LNCAP (cell line): ENCODE results near the gene PROSER3.

Source experiments
- CTCF ChIP-seq: fragments of 450-650 bp; IDR thresholded peaks from 2 replicates; pipeline ENCODE4 v1.5.1; 2017; ENCODE audit warnings: mild to moderate bottlenecking

Gene PROSER3

GRCh38 chr19:35776102-35776788, 18.3 kb downstream of the PROSER3 start:
- TF ChIP-seq CTCF: no peak

- TF ChIP-seq CTCF: no peak
Observed at GRCh38 chr19:35777086-35777841, 19.3 kb downstream of the PROSER3 start.

DNA sequence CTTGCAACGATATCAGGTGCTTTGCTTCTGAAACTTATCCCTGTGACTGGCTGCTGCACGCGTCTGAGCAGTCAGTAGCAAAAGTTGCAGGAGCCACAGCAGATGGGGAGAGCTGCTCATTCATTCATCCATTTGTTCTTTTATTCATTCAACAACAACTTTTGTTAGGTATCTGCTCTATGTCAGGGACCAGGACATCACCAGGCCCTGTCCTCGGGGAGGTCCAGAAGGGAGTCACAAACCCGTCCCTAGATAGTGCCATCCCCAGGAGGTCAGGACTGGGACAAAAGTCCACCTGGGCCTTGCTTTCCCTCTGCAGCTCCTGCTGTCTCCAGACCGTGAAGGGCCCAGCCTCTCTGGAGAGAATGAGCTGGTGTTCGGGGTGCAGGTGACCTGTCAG, 20.0 kb downstream of the PROSER3 start:
- TF ChIP-seq CTCF: no peak

DNA sequence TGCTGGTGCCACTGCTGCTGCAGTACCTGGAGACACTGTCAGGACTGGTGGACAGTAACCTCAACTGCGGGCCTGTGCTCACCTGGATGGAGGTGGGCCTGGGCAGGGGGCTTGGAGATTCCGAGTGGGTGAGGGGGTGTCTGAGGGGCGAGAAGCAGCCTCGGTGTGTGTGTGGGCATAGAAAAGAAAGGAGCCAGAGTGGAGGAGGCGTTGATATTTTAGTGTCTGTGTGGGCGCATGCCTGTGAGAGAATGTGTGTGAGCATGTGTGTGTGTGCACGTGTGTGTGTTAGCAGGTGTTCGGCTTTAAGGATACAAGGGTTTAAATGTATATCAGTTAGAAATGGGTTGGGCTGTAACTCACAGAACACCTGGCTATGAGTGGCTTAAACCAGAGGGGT, 21.1 kb downstream of the PROSER3 start:
- TF ChIP-seq CTCF: no peak

DNA sequence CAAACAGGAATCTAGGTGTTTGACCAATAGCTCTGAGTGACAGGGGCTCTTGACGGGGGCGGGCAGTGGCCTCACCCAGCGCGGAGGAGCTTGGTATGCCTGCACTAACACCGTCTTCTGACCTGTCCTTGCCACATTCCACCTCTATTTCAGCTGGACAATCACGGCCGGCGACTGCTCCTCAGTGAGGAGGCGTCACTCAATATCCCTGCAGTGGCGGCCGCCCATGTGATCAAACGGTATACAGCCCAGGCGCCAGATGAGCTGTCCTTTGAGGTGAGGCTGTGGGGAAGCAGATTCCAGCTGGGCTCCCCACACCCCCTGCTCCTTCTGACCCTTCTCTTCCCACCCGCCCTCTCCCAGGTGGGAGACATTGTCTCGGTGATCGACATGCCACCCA, 22.1 kb downstream of the PROSER3 start:
- TF ChIP-seq CTCF: no peak

DNA sequence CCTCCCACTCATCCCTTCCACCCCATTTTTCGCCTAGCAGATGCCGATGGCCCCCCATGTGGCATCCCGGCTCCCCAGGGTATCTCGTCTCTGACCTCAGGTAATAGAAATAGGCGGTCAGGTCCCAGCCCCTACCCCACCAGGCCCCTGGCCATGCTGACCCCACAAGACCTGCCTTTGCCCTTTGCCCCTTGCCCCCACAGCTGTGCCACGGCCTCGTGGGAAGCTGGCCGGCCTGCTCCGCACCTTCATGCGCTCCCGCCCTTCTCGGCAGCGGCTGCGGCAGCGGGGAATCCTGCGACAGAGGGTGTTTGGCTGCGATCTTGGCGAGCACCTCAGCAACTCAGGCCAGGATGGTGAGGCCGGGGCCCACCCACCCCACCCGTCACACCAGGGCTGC, 22.7 kb downstream of the PROSER3 start:
- no peak for TF ChIP-seq CTCF

GRCh38 chr19:35781650-35782049, 23.7 kb downstream of the PROSER3 start:
- no peak for TF ChIP-seq CTCF
